HG03025 (cell line): ENCODE data around the gene FZR1.

Source experiments
- ATAC-seq: cut with Tn5 transposase; IDR thresholded peaks from one replicate; pipeline ENCODE4 v1.9.1; 2021; ENCODE audit warnings: mild to moderate bottlenecking, moderate library complexity; ENCODE audit not compliant: unreplicated experiment, low FRiP score

FZR1 gene

DNA sequence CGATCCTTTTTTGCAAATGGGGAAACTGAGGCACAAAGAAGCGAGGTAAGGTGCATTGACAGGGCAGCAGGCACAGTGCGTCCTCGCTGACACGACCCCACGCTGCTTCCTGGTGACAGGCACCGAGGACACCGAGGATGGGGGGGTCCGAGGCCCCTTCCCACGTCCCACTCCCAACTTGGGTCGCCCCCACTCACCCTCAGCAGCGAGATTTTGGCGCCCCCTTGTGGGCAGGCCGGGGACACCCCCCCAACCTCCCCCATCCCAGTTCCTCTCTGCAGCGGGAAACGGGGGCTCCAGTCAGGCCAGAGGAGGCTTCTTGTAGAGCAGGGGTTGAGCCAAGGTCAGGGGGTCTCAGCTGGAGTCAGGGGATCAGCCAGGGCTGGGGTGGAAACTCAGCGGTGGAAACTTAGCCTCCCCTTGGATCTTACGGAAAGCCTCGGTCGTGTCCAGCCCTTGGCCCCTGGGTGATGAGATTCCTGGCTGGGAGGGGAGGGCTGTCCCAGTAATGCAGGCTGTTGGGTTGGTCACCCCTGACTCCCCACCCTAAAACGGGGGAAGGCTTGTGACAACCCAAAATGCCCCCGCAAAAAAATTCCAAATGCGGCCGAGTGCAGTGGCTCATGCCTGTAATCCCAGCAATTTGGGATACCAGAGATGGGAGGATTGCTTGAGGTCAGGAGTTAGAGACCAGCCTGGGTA, 34.0 kb upstream of the FZR1 start:
- ATAC-seq = no peak

DNA sequence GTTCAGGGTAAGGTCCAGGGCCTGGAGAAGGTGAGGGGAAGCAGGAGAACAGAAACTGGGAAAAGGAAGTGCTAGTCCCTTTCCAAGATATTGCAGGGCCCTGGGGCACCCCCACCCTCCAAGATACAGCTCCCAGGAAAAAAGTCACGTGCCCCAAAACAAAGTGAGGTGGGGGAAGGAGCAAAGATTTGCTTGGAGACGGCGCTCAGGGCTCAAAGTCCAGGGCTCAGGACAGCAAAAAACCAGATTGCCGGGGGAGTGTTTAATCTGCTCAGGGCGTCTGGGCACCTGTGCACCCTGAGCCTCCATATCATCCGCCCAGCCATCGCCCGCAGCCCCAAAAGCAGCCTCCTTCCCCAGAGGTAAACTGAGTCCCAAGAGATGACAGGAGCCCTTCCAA, 32.1 kb upstream of the FZR1 start:
- no peak for ATAC-seq

DNA sequence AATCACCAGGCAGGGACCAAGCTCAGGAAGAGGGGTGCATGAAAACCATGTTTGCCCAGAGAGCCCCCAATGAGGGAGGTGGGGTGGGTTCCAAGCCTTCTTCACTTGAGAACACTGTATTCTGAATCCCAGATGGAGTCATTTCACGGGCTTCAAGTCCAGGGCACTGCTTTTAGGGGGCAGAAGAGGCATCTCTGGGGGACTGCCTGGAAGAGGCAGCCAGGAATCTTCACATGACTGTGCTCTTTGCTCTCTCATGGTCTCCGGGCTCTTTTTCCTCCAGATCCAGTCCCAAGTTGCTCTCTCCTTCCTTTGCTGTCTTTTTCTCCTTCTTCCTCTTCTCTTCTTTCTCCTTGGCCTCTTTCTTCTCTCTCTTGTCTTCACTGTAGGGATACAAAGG, 31.5 kb upstream of the FZR1 start:
- no peak for ATAC-seq

DNA sequence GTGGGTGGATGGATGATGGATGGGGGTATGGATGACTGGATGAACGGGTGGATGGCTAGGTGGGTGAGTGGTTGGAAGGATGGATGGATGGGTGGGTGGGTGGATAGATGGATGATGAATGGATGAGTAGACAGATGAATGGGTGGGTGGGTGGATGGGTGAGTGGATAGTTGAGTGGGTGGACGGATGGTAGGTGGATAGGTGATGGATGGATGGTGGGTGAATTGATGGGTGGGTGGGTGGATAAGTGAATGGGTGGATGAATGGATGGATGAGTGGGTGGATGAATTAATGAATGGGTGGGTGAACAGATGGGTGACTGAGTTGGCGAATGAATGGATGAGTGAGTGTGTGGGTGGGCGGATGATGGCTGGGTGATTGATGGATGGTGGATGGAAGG, 30.7 kb upstream of the FZR1 start:
- no peak for ATAC-seq

DNA sequence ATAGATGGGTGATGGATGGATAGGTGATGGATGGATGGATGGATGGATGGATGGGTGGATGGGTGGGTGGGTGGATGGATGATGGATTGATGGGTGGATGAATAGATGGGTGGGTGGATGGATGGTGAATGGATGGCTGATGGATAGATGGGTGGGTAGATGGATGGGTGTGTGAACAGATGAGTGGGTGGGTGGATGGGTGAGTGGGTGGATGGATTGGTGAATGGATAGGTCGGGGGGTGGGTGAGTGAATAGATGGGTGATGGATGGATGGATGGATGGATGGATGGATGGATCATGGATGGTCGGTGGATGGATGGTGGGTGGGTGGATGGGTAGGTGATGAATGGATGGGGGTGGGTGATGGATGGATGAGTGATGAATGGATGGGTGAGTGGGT, 29.3 kb upstream of the FZR1 start:
- no peak for ATAC-seq

DNA sequence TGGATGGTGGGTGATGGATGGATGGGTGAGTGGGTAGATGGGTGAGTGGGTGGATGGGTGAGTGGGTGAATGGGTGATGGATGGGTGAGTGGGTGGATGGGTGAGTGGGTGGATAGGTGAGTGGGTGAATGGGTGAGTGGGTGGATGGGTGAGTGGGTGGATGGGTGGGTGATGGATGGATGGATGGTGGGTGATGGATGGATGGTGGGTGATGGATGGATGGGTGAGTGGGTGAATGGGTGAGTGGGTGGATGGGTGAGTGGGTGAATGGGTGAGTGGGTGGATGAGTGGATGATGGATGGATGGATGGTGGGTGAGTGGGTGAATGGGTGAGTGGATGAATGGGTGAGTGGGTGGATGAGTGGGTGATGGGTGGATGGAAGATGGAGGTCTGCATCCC, 28.6 kb upstream of the FZR1 start:
- ATAC-seq = no peak

DNA sequence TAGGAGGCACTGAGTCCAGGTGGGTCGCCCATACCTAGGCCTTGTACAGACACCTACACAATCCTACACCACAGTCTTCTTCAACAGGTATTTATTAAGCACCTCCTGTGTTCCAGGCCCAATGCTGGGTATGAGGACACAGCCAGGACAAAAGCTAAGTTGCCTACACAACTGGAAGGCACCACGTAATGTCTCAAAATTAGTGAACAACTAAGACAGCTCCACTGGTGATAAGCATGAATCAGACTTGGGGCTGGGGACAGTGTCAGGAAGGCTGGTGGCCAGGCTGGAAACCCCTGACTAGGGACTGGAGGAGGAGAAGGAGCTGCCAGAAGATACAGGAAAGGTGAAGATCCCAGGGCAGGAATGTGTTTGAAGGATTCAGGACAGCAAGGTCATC, 28.2 kb upstream of the FZR1 start:
- no peak for ATAC-seq

DNA sequence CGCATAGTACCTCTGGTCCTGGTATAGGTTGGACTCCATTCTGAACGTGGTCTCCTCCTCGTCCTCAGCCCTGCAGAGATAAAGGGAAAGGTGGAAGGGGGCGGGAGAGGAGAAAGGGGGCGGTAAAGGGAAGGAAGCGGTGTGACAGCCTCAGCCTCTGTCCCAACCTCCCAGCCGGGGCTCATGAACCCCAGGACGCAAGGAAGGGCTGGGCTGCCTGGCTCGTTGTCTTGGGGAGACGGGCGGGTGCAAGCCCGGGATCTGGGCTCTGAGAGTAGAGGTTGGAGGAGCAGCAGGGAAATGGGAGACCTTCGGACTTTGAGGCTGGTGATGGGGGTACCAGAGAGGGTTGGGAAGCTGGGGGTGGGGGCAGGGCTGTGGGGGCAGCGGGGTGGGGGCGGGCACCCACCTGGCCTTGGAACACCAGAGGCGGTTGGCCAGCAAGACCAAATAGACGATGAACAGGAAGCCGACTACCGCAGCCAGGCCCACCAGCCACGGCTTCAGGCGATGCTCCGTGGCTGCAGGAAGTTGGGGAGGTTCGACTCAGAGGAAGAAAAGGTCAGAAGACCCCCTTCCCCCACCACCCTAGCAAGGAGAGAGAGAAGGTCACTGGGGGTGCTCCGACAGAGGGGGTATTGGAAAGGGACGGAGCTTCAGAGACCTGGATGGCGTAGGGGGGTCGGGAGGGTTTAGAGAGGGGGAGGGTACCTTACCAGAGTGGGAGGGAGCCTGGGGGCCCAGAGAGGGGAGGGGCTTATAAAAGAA, 27.5 kb upstream of the FZR1 start:
- ATAC-seq = no peak

DNA sequence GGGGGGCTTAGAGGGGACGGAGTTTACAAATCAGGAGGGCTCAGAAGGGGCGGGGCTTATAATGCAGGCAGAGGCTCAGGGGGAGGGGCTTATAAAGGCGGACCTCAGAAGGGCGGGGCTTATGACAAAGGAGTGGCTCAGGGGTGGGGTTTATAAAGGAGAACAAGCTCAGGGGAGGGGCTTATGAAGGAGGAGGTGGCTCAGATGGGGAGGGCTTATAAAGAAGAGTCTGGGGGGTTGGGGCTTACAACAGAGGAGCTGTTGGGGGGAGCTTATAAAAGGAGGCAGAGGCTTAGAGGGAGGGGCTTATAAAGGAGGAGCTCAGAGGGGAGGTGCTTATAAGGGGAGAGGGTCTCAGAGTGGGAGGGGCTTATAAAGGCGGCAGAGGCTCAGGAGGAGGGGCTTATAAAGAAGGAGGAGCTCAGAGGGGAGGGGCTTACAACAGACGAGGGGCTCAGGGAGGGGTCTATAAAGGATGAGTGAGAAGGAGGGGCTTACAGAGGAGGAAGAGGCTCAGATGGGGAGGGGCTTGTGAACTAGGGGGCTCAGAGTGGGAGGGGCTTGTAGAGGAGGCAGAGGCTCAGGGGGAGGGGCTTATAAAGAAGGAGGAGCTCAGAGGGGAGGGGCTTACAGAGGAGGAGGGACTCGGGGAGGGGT, 26.8 kb upstream of the FZR1 start:
- ATAC-seq = no peak

DNA sequence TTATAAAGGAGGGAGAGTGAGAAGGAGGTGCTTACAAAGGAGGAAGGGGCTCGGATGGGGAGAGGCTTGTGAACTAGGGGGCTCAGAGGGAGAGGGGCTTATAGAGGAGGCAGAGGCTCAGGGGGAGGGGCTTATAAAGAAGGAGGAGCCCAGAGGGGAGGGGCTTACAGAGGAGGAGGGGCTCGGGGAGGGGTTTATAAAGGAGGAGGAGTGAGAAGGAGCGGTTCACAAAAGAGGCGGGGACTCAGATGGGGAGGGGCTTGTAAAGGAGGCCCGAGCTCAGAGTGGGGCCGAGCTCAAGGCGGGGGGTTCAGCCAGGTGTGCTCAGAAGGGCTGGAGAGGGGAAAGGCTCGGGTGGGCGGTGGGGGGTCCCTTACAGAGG, 26.3 kb upstream of the FZR1 start:
- no peak for ATAC-seq

DNA sequence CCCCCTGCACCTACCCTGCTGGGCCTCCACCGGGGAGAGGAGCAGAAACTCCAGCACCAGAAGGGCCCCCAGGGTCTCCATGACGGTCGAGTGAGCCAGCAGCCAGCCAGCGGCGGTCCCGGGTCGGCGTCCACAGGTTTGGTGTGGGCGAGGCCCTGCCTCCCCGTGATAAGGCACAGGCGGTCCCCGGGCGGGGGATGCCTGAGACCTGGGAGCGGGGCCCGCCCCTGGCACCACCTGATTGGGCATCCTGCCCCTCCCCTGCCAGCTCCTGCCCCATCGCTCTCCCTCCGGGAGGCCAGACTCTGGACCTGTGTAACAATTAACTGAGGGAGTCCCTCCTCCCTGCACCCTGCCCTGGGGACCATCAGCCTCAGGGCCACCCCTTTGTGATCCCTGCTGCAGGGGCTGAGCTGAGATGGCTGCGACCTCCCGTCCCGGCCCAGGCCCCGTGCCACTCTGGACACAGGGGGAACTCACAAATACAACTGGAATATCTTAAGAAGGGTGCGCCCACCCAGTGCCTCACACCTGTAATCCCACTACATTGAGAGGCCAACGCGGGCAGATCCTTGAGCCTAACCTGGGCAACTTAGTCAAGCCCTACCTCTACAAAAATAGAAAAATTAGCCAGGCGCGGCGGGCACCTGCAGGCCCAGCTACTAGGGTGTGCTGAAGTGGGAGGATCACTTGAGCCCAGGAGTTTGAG, 25.6 kb upstream of the FZR1 start, which contains the start of gene SMIM24:
TSS of gene SMIM24 (minus strand) at position 143 of the 709 bp plus-strand sequence. CDS start at position 81, 62 bp downstream.
- ATAC-seq = no peak

DNA sequence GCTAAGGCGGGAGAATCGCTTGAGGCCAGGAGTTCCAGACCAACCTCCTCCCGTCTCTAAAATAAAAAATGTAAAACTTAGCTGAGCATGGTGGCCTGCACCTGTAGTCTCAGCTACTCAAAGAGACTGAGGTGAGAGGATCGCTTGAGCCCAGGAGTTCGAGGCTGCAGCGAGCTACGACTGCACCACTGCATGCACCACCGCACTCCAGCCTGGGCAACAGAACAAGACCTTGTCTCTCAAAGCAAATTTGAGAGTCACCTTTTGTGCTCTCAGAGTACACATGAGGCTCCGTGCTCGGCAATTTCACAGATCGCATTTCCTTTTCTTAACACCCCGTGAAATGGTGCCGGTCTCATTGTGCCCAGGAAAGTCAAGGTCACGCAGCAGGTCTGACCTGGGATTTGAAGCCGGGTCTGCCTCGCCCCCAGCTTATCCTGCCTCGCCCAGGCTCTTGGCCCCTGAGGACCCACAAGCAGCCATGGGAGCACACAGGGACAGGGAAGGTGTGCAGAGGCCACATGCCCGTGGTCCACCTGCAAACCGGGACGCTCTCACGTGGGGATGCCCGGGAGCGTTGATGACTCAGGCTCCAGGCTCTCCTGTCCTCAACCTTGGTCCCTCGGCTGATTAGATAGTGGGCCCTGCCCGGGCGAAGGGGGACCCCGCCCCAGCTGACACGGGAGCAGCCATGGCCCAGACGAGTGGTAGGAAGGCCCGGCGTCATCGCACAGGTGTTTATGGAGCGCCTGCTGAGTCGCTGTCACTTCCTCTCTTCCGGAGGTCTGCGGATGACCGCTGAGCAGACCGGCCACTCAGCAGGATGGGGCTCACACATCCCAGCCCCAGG, 24.6 kb upstream of the FZR1 start:
- no peak for ATAC-seq

DNA sequence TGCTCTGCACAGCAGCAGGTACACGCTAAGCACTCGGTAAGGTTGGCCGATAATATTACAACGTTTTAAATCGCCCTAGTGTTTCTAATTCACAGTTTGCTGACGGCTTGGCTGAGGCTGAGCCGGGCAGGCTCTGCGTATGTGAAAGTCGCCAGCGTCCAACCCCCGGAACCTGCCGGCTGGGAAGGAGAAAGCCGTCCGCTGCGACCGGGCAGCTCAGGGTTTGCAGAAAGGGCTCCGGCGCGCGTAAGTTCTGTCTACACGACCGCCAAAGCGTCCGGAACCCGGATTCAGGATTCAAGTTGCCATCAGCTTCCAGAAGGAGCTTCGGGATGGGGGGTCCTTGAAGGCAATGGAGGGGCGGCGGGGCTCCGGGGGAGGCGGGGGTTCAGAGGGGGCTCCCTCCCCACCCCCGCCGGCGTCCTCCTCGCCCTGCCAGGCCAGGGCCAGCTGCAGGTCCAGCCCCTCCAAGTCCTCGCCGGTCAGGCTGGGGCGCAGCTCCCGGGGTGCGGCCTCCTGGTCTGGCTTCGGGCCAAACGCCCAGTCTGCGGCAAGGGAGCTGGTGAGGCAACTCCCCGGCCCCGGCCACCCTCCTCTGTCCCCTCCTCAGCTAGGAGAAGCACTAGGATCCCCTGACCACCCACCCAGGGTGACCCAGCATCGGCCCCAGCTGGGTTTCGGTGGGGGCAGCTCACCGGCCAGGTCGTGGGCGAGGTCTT, 23.4 kb upstream of the FZR1 start:
- ATAC-seq = no peak

DNA sequence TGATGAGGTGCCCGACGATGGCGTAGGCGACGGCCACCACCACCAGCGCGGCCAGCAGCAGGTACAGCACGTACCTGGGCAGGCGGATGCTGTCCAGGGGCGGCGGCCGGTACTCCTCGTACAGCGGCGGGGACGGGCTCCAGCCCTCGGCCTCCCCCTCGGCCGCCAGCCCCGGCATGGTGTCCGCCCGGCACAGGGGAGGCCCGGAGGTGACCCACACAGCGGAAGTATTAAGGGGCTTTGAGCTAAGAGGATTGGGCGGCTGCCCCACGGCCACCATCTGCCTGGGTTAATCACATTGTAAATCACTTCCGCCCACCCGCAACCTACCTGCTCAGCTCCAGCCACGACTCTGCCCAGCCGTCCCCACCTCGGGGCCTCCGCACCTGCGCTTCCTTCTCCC, 22.9 kb upstream of the FZR1 start, which contains the start of gene SMIM44:
TSS of gene SMIM44 (minus strand) at position 216 of the 403 bp plus-strand sequence. CDS start at position 178, 38 bp downstream.
- no peak for ATAC-seq

DNA sequence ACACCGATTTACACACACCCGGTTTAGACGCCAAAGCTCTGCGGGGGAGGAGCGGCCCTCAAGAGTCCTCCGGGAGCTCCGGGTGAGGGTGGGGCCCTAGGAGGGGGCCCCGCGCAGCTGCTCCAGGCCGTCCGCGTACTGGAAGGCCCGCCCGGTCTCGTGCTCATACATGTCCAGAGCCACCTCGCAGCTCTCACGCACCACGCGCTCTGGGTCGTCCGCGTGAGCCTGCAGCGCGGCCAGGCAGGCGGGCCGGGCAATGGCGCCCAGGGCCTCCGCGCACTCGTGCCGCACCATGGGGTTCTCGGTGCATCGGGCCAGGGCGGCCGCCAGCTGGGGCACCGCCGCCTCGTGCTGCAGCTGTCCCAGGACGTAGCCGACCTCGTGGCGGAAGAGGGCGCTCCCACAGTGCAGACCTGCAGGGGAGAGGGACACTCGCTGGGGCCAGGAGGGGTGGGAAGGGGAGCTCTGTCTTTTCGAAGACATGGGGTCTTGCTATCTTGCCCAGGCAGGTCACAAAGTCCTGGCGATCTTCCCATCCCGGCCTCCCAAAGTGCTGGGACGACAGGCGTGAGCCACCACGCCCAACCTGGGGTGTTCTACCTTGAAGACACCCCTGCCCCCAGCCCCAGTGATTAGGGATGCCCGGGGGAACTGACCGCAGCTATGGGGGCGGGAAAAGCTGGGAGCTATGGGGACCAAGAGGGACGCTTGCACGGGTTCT, 14.6 kb upstream of the FZR1 start:
- ATAC-seq = no peak

DNA sequence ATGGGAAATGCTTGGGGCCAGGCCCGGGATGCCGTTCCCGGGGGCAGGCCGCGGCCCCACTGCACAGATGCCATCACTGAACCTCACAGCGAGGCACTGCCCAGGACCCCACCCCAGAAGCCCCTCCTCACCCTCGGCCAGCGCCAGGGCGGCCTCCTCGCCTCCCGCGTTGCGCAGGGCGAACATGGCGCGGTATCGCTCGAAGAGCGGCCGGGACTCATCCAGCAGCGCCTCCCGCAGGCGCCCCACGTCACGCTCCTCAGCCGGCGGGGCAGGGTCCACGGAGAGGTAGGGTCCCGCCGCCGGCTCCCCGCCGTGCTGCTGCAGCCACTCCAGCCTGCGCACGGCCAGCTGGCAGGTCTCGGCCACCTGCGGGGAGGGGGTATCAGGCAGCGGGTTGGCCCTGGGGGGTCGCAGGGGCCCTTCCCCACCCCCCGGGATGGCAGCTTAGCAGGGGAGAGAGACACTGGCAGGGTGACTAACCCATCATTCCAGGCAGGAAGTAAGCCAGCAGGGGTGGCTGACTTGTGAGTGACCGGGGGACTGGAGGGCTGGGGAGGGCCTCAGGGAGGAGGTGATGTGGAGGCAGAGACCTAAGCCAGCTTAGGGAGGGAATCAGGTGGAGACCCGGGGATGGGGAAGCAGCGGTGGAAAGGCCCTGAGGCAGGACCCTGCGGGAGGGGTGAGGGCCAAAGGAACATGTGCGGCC, 13.8 kb upstream of the FZR1 start:
- no peak for ATAC-seq

DNA sequence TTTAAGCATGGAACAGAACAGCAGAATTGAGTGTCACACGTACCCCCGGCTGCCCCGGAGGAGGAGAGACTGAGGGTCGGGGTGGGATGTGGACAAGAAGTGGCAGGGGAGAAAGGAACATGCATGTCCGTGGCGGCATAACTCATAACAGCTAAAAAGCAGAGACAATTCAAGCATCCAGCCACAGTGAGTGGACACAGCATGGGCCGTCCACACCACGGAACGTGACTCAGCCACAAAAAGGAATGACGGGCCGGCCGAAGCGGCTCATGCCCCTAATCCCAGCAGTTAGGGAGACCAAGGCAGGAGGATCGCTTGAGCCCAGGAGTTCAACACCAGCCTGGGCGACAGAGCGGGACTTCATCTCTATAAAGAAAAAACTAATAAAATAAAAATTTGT, 13.2 kb upstream of the FZR1 start:
- no peak for ATAC-seq

DNA sequence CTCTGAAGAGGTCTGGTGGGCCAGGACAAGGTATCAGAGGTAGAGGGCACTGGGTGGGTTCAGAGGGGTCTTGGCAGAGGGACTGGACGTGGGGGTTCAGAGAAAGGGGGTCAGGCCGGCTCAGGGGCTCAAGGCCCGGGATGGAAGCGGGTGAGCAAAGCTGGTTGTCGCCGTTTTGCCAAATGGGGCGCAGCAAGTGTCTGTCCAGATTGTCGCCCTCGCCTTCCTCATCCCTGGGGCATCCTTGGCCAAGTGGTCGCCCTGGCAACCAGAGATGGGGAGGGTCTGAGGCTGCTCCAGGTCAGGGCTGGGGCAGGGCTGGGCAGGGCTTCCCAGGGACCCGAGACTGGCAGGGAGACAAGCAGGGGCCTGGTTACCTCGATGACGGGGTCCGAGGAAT, 12.5 kb upstream of the FZR1 start:
- no peak for ATAC-seq
